Thyroid gland (tissue), 4 donors: ENCODE results near the gene LRRFIP1. TPM values are rescaled to one million over a fixed set of nuclear protein-coding genes. Genes with fewer than 3 reads are reported as not detected.

Source experiments
- DNase-seq, 2 donors: peaks; one replicate each; pipeline ENCODE4 v3.0.0-alpha.2; 2019
- H3K27ac ChIP-seq, 3 donors: fragments of 200-600 bp; sonication (generic); 1 replicate in 2 of 3; 2 replicates in 1 of 3; pipeline ENCODE4 v1.5.1; 2016 to 2019; ENCODE audit warnings: mild to moderate bottlenecking in 1 of 3, moderate library complexity in 1 of 3
- H3K27me3 ChIP-seq: fragments of 200-600 bp; sonication (generic); one replicate; pipeline ENCODE4 v1.5.1; 2019
- H3K36me3 ChIP-seq, 2 donors: fragments of 200-600 bp; sonication (generic); one replicate each; pipeline ENCODE4 v1.5.1; 2016 to 2019
- H3K4me1 ChIP-seq, 2 donors: fragments of 200-600 bp; sonication (generic); one replicate each; pipeline ENCODE4 v1.5.1; 2017 to 2019
- H3K4me3 ChIP-seq, 3 donors: fragments of 200-600 bp; sonication (generic); replicated peaks in 1 of 3; 1 replicate in 2 of 3; 2 replicates in 1 of 3; pipeline ENCODE4 v1.5.1; 2016; ENCODE audit warnings: mild to moderate bottlenecking in 1 of 3
- H3K9me3 ChIP-seq: fragments of 200-600 bp; sonication (generic); one replicate; pipeline ENCODE4 v1.5.1; 2017
- POLR2A ChIP-seq, 2 donors: fragments of 450-650 bp; IDR thresholded peaks; one replicate each; pipeline ENCODE4 v1.6.1; 2017; ENCODE audit warnings: antibody characterized with exemption in 2 of 2, mild to moderate bottlenecking in 2 of 2, moderate library complexity in 1 of 2
- WGBS, 2 donors: methylation state at CpG; one replicate each; pipeline ENCODE4 v1.1.5; 2017; 5-methylcytosine and 5-hydroxymethylcytosine counted together
- intact Hi-C: fragments of 100-400 bp; cut with DNase I; formaldehyde crosslinking; loops from one replicate; pipeline ENCODE4 v1.15.1; 2023
- total RNA-seq, 4 donors: library from RNA; depleted of rRNA; stranded (reverse); fragments of >200 nt; gene quantifications; one replicate each; pipeline ENCODE4 v1.2.3, GENCODE V29; 2016
- TF ChIP-seq, protein P1 (sequence below), 6 experiments: fragments of 200-600 bp in 3 of 6; fragments of 450-650 bp in 3 of 6; sonication (generic) in 3 of 6; IDR thresholded peaks; one replicate each; pipeline ENCODE4 v1.5.1; 2016 to 2019; ENCODE audit warnings: antibody characterized with exemption in 6 of 6, mild to moderate bottlenecking in 2 of 6, inconsistent platforms in 1 of 6, moderate library complexity in 1 of 6

Gene LRRFIP1
- total RNA-seq, 4 donors from 2014 or later: 76.1 to 113 (median 96.6) TPM

DNA sequence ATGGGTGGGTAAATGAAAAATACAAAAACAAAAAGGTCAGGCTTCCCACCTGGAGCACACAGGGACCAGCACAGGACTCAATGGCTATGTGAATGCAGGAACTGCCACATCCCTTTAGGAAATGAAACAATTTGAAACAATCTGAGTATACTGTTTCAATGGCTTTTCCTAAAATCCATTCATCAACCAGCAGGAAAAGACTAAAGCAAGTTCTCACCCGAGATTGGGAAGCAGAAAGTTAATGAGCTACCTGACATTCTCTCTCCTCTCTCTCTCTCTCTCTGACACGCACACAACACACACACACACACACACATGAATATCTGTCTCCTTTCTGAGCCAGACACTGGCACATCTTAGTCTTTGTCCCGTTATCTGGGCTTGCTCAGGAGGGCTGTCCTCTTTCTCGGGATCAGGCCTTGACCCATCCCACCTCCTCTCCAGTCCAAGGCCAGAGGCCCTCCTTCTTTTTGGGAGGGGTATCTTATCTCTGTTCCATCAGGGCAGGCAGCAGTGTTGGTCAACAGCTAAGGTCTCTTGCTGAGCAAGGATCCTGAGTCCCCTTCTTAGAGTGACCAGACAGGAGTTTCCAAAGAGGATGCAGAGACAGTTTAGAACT, 11.6 kb upstream of the LRRFIP1 start:
- Histone ChIP-seq H3K4me3 (no peak overlapping the region), H3K36me3 (no peaks in the 10 kb centered on the region), H3K4me1 (peaks cover 12 to 41% of the 10 kb centered on the region in 2 donors), H3K27ac (peak overlapping the region in 2 of 3 donors; percentile 69 to 76), H3K9me3 (no peaks in the 10 kb centered on the region), H3K27me3 (no peaks in the 10 kb centered on the region)
- WGBS, 2 donors: 68 to 76% methylated on average over 4 of the region's 4 CpGs
- no peak for TF ChIP-seq POLR2A (IDR thresholded peaks at IDR 0.05)
- TF ChIP-seq, protein P1, sequence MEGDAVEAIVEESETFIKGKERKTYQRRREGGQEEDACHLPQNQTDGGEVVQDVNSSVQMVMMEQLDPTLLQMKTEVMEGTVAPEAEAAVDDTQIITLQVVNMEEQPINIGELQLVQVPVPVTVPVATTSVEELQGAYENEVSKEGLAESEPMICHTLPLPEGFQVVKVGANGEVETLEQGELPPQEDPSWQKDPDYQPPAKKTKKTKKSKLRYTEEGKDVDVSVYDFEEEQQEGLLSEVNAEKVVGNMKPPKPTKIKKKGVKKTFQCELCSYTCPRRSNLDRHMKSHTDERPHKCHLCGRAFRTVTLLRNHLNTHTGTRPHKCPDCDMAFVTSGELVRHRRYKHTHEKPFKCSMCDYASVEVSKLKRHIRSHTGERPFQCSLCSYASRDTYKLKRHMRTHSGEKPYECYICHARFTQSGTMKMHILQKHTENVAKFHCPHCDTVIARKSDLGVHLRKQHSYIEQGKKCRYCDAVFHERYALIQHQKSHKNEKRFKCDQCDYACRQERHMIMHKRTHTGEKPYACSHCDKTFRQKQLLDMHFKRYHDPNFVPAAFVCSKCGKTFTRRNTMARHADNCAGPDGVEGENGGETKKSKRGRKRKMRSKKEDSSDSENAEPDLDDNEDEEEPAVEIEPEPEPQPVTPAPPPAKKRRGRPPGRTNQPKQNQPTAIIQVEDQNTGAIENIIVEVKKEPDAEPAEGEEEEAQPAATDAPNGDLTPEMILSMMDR (IDR thresholded peaks at IDR 0.05): no peak
- intact Hi-C loops: no loop called here
- no peak for DNase-seq

DNA sequence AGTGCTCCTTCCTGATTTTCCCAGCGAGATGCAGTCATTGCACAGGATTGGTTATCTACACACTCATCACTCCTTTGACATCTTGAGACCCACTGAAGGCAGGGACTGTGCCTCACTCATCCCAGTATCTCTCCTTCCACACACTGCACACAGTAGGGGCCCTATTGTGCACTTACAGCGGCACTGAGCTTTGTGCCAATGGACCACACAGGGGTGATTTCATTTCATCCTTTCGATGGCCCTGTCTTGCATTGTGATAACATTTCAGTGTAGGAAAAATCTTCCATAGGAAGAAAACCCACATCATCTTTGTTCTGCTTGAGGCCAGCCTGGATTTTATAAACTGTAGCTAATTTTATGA, 11.0 kb upstream of the LRRFIP1 start:
- H3K27me3 ChIP-seq: no peaks in the 10 kb centered on the region
- no peak for DNase-seq
- H3K4me3 ChIP-seq: no peak overlapping the region
- TF ChIP-seq, protein P1 (IDR thresholded peaks at IDR 0.05): no peak
- no peak for TF ChIP-seq POLR2A (IDR thresholded peaks at IDR 0.05)
- H3K4me1 ChIP-seq: peaks cover 12 to 41% of the 10 kb centered on the region in 2 donors
- intact Hi-C loops: no loop called here
- H3K36me3 ChIP-seq: no peaks in the 10 kb centered on the region
- H3K9me3 ChIP-seq: no peaks in the 10 kb centered on the region
- peak overlapping the region in 2 of 3 donors; percentile 69 to 76 for H3K27ac ChIP-seq
- 53 to 71% methylated on average over 3 of the region's 3 CpGs for WGBS, 2 donors

- WGBS, 2 donors: 53 to 59% methylated on average over 14 to 15 of the region's 15 CpGs
- Histone ChIP-seq H3K27me3 (no peaks in the 10 kb centered on the region), H3K9me3 (no peaks in the 10 kb centered on the region), H3K4me1 (peaks cover 12 to 41% of the 10 kb centered on the region in 2 donors), H3K36me3 (no peaks in the 10 kb centered on the region), H3K4me3 (no peak overlapping the region), H3K27ac (peak overlapping the region in 2 of 3 donors; percentile 69 to 76)
- no peak for DNase-seq
- intact Hi-C loops: no loop called here
- TF ChIP-seq, protein P1 (IDR thresholded peaks at IDR 0.05): no peak
- TF ChIP-seq POLR2A (IDR thresholded peaks at IDR 0.05): no peak
These were observed 10.4 kb upstream of the LRRFIP1 start for GRCh38 chr2:237616734-237617586.

DNA sequence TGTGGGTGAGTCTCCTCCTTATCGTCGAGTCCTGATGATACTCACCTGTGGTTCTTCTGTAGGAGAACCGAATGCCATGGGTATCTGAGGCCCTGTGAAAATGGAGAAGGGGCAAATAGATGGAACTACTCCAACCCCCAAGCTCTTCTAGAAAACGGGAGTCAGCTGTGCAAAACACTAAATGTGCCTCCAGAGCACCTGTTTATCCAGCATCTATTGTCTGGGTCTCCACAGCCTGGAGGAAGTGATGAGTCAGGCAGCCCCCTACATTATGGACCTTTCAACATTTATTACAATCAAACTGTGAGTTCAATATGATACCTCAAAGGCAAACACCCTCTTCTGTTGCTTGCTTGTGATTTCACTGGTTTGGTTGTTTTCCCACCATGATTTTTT, 9.8 kb upstream of the LRRFIP1 start:
- Histone ChIP-seq H3K4me1 (peaks cover 12 to 41% of the 10 kb centered on the region in 2 donors), H3K9me3 (no peaks in the 10 kb centered on the region), H3K36me3 (no peaks in the 10 kb centered on the region), H3K27ac (peak overlapping the region in 1 of 3 donors; percentile 76), H3K27me3 (no peaks in the 10 kb centered on the region), H3K4me3 (no peak overlapping the region)
- DNase-seq: no peak
- WGBS, 2 donors: 66 to 76% methylated on average over 4 of the region's 4 CpGs
- intact Hi-C loops: no loop called here
- TF ChIP-seq POLR2A (IDR thresholded peaks at IDR 0.05): no peak
- TF ChIP-seq, protein P1 (IDR thresholded peaks at IDR 0.05): no peak

GRCh38 chr2:237618449-237618848, 8.9 kb upstream of the LRRFIP1 start:
- H3K4me1 ChIP-seq: peaks cover 12 to 40% of the 10 kb centered on the region in 2 donors
- no peak overlapping the region for H3K4me3 ChIP-seq
- WGBS, 2 donors: 86 to 98% methylated on average over 2 of the region's 2 CpGs
- no peak for DNase-seq
- no peaks in the 10 kb centered on the region for H3K27me3 ChIP-seq
- no peak for TF ChIP-seq POLR2A (IDR thresholded peaks at IDR 0.05)
- TF ChIP-seq, protein P1 (IDR thresholded peaks at IDR 0.05): no peak
- no peaks in the 10 kb centered on the region for H3K9me3 ChIP-seq
- H3K36me3 ChIP-seq: no peaks in the 10 kb centered on the region
- intact Hi-C loops: no loop called here
- H3K27ac ChIP-seq: no peak overlapping the region
